Activated naive CD4-positive, alpha-beta T cell treated with anti-CD3 and anti-CD28 coated beads for 36 hours (primary cell): ENCODE results near the gene CACNA1E. TPM values are rescaled to one million over a fixed set of nuclear protein-coding genes. Genes with fewer than 3 reads are reported as not detected.
"Not testable (repeated sequence)": the region's sequence is repeated elsewhere in the genome, so short reads cannot be mapped to it uniquely, and the experiment has no call there.

Source experiments
- CTCF ChIA-PET: fragments of 350-600 bp; sonication (Branson Sonifier 250); formaldehyde crosslinking; loops from one replicate; lab custom pipeline; 2021; ENCODE audit warnings: antibody characterized with exemption; lab: Charles Lee
- DNase-seq: peaks from one replicate; pipeline ENCODE4 v3.0.0-alpha.2; 2020
- H3K27ac Mint-ChIP-seq: one replicate; pipeline ENCODE4 v1.8.0; 2021; ENCODE audit warnings: mild to moderate bottlenecking, mixed read lengths
- H3K27me3 Mint-ChIP-seq: one replicate; pipeline ENCODE4 v1.8.0; 2021; ENCODE audit warnings: low read depth, mixed read lengths
- H3K36me3 Mint-ChIP-seq: one replicate; pipeline ENCODE4 v1.8.0; 2021; ENCODE audit warnings: low read depth, mixed read lengths
- H3K4me1 Mint-ChIP-seq: one replicate; pipeline ENCODE4 v1.8.0; 2021; ENCODE audit warnings: low read depth, mixed read lengths
- H3K4me3 Mint-ChIP-seq: one replicate; pipeline ENCODE4 v1.8.0; 2021; ENCODE audit warnings: mild to moderate bottlenecking, moderate library complexity, mixed read lengths
- H3K9me3 Mint-ChIP-seq: one replicate; pipeline ENCODE4 v1.8.0; 2021; ENCODE audit warnings: mixed read lengths
- intact Hi-C: fragments of 100-400 bp; cut with micrococcal nuclease; formaldehyde crosslinking; loops from one replicate; pipeline ENCODE4 v1.15.1; 2023
- total RNA-seq, 2 experiments: library from RNA; stranded (reverse); gene quantifications; one replicate each; pipeline ENCODE4 v1.2.3, GENCODE V29; 2021

The CACNA1E gene
- total RNA-seq, 2 experiments from 2014 or later = not detected

DNA sequence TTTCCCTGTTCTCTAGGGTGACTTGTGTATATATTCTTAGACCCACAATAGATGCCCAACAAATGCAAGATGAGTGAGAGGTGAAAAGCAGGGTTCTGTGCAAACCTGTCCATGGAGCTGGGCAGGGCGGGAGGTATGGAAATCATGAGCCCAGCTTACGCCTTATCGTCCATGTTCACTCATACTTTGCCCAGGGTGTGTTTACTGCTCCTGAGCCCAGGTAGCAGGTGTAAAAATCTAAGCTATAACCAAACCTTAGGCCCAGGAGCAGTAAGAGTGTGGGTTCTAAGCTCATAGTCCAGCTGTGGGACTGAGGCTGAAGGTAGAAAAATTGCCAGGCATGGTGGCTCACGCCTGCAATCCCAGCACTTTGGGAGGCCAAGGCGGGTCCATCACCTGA, 48.1 kb downstream of the CACNA1E start:
- CTCF ChIA-PET = no interaction called here
- H3K36me3 Mint-ChIP-seq = no peaks in the 10 kb centered on the region
- DNase-seq = no peak
- no peak overlapping the region for H3K27ac Mint-ChIP-seq
- H3K27me3 Mint-ChIP-seq = peaks cover 3% of the 10 kb centered on the region
- no peaks in the 10 kb centered on the region for H3K4me1 Mint-ChIP-seq
- H3K4me3 Mint-ChIP-seq = no peak overlapping the region
- intact Hi-C loops = no loop called here
- peaks cover 8% of the 10 kb centered on the region for H3K9me3 Mint-ChIP-seq

DNA sequence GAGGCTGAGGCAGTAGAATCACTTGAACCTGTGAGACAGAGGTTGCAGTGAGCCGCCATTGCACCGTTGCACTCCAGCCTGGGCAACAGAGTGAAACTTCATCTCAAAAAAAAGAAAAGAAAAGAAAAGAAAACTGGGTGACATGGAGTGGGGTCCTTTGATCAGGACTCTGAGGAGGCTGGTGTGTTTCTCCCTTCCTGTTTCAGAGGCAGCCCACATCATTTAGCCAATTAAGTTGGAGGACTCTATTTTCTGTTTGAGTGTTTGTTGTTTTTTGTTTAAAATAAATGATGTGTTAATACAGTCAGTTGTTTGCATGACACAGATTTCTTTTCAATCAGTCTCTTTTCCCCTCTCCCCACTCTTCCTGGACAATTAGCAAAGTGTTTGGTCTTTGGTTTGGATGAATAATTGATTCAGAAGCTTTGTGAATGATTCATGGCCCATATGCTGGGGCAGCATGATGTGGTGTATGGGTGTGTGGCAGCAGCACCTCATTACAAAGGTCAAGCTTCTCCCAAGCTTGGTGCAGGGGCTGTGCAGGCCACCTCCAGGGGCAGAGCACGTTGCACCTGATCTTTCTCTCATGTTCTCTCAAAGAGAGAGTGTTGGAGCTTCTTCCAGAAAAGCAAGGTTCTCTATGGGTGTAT, 48.8 kb downstream of the CACNA1E start:
- Mint-ChIP-seq H3K4me1 (no peaks in the 10 kb centered on the region), H3K27me3 (peaks cover 8% of the 10 kb centered on the region), H3K27ac (no peak overlapping the region), H3K9me3 (peaks cover 8% of the 10 kb centered on the region), H3K36me3 (no peaks in the 10 kb centered on the region), H3K4me3 (no peak overlapping the region)
- DNase-seq = no peak
- CTCF ChIA-PET = no interaction called here
- intact Hi-C loops = no loop called here

DNA sequence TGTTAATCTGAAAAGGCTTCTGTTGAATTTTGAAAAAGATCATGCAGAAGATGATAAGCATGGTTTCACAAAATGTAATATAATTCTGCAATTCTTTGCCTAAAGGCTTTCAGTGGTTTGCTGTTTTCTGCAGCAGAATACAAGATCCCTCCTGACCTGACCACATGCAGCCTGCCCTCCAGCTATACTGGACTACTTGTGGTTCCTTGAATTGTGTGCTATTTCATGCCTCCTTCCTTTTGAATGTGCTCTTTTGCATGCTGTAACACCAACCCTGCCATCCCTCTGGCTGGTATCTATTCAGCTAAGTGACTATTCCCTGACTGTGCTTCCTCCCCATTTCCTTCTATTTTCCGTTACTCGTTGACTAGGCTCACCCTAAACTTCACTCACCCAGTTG, 55.5 kb downstream of the CACNA1E start:
- Mint-ChIP-seq H3K27me3 (peaks cover 21% of the 10 kb centered on the region), H3K36me3 (no peaks in the 10 kb centered on the region), H3K4me1 (no peaks in the 10 kb centered on the region), H3K9me3 (no peaks in the 10 kb centered on the region), H3K4me3 (no peak overlapping the region), H3K27ac (no peak overlapping the region)
- CTCF ChIA-PET = interaction anchor here (1.1 kb wide), 1 partner anchor 13 kb away, joined by 3 read pairs; no protein-coding TSS in a partner anchor
- DNase-seq = no peak
- intact Hi-C loops = no loop called here

DNA sequence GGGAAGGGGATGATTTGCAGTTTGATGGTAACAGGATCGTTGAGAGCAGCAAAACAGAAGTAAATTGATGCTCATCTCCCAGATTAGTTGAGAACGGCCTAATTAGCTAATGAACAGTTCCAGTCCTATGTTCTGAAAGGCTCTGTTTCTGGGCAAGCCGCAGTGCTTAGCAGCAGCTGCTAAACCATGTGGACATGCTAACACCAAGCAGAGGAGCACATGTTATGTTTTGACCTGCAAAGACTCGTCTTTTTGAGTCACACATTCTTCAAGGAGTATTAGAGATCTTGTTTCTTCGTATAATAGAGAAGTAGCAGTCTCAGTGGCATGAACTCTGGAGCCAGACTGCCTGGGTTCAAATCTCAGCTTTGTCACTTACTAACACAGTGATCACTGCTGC, 58.1 kb downstream of the CACNA1E start:
- DNase-seq = no peak
- Mint-ChIP-seq H3K27me3 (peaks cover 30% of the 10 kb centered on the region), H3K4me3 (no peak overlapping the region), H3K9me3 (no peaks in the 10 kb centered on the region), H3K4me1 (no peaks in the 10 kb centered on the region), H3K36me3 (no peaks in the 10 kb centered on the region), H3K27ac (no peak overlapping the region)
- intact Hi-C loops = no loop called here
- CTCF ChIA-PET = no interaction called here

DNA sequence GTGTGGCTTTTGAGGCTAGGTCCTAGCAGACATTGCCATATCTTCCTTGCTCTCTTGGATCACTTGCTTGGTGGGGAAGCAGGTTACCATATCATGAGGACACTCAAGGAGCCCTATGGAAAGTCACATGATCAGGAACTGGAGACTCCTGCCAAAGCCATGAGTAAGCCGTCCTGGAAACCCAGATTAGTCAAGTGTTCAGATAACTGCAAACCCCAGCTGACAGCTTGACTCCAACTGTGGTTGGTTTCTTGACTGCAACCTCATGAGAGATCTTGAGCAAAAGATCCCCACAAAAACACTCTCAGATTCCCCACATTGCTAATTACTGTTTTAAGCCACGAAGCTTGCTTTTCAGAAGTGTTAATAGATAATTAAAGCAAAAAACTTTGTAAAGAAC, 58.6 kb downstream of the CACNA1E start:
- H3K36me3 Mint-ChIP-seq = no peaks in the 10 kb centered on the region
- H3K9me3 Mint-ChIP-seq = no peaks in the 10 kb centered on the region
- CTCF ChIA-PET = no interaction called here
- H3K4me1 Mint-ChIP-seq = no peaks in the 10 kb centered on the region
- H3K27me3 Mint-ChIP-seq = peaks cover 32% of the 10 kb centered on the region
- H3K27ac Mint-ChIP-seq = no peak overlapping the region
- H3K4me3 Mint-ChIP-seq = no peak overlapping the region
- no peak for DNase-seq
- intact Hi-C loops = no loop called here

DNA sequence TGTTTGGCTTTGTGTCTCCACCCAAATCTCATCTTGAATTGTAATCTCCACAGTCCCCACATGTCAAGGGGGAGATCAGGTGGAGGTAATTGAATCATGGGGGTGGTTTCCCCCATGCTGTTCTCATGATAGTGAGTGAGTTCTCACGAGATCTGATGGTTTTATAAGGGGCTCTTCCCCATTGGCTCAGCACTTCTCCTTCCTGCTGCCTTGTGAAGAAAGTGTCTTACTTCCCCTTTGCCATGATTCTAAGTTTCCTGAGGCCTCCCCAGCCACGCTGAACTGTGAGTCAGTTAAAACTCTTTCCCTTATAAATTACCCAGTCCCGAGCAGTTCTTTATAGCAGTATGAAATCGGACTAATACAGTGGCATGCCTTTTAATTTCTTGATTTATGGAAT, 59.1 kb downstream of the CACNA1E start:
- CTCF ChIA-PET, DNase-seq, H3K4me1 Mint-ChIP-seq, H3K36me3 Mint-ChIP-seq, H3K27ac Mint-ChIP-seq, H3K9me3 Mint-ChIP-seq, H3K4me3 Mint-ChIP-seq, intact Hi-C loops: not testable (repeated sequence)
- H3K27me3 Mint-ChIP-seq = peaks cover 32% of the 10 kb centered on the region

DNA sequence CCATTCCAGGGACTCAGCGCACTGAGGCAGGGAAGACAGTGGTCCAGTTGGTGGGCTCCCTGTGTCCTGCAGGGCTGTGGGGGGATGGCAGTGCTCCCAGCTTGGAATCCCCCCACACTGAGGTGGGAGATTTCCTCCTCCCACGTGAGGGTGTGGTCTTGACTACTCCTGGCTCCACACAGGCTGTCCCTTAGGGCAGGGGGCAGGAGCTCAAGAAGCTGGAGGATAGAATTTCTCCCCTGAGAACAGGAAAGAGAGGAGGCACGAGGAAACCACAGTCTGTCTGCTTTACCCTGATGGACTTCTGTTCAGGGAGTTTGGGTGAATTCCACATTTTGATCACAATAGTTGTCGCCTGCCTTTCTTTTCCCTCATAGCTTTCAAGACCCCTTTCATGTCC, 62.1 kb downstream of the CACNA1E start:
- no peak overlapping the region for H3K4me3 Mint-ChIP-seq
- H3K4me1 Mint-ChIP-seq = no peaks in the 10 kb centered on the region
- CTCF ChIA-PET = no interaction called here
- intact Hi-C loops = no loop called here
- H3K36me3 Mint-ChIP-seq = no peaks in the 10 kb centered on the region
- H3K27ac Mint-ChIP-seq = no peak overlapping the region
- no peak for DNase-seq
- peaks cover 31% of the 10 kb centered on the region for H3K27me3 Mint-ChIP-seq
- no peaks in the 10 kb centered on the region for H3K9me3 Mint-ChIP-seq

DNA sequence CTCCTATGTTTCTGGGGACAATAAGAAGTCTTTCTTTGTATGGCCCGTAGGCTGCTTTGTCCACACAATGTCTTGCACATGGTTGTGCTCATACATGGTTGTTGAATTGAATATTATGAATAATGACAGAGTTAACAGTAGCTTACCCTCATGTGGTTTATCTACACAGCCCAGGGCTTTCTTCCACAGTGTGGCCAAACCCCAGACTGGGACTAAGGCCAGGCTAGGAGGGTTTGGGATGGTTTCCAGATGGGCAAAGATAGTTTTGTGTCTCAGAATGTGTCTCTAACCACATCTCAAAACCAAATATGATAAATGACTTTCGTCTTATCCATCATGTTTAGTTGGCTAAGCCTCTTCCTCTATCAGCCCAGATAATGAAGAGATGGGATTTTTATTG, 65.2 kb downstream of the CACNA1E start:
- H3K4me1 Mint-ChIP-seq = no peaks in the 10 kb centered on the region
- H3K36me3 Mint-ChIP-seq = no peaks in the 10 kb centered on the region
- peaks cover 34% of the 10 kb centered on the region for H3K27me3 Mint-ChIP-seq
- DNase-seq = no peak
- intact Hi-C loops = no loop called here
- no peak overlapping the region for H3K4me3 Mint-ChIP-seq
- CTCF ChIA-PET = no interaction called here
- H3K27ac Mint-ChIP-seq = no peak overlapping the region
- H3K9me3 Mint-ChIP-seq = no peaks in the 10 kb centered on the region

DNA sequence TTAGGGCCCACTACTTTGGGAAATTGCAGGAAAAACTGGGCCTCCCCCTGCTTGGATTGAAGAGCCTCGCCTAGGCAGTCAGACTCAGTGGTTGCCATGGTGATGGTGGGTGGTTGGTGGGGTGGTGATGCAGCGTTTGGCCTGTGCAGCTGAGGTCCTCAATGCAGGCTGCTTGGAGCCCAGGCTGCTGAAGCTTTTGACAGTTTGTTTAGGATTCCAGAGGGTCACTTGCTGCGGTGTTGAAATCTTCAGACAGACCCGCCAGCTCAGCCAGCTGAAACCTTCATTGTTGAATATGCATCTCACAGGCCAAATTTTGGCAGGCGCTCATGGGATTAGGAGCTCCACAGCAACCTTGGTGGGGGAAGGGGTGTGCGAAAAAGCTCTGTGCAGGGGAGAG, 67.9 kb downstream of the CACNA1E start:
- H3K27ac Mint-ChIP-seq = no peak overlapping the region
- DNase-seq = no peak
- no peaks in the 10 kb centered on the region for H3K4me1 Mint-ChIP-seq
- intact Hi-C loops = no loop called here
- CTCF ChIA-PET = no interaction called here
- H3K9me3 Mint-ChIP-seq = no peaks in the 10 kb centered on the region
- H3K4me3 Mint-ChIP-seq = no peak overlapping the region
- no peaks in the 10 kb centered on the region for H3K36me3 Mint-ChIP-seq
- peaks cover 27% of the 10 kb centered on the region for H3K27me3 Mint-ChIP-seq

DNA sequence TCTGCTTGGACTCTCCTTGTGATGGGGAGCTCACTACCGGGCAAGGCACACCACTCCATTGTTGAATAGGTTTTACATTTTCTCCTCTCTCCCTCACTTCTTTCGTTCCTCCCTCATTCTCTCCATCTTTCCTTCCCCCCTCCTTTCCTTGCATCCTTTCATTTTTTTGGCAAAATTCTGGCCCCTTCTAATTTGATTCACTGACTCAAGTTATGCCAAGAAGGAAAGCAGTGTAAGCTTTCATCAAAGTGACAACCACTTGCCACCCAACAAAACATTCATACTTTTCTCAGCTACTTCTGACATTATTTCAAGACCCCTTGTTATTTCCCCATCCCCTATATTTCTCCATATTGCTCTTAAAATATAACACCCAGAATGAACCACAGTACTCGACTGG, 68.4 kb downstream of the CACNA1E start:
- no peaks in the 10 kb centered on the region for H3K4me1 Mint-ChIP-seq
- CTCF ChIA-PET = interaction anchor here (0.6 to 1.0 kb wide), 3 partner anchors 13 to 142 kb away, joined by 3 to 10 read pairs (median 3); no protein-coding TSS in a partner anchor
- DNase-seq = no peak
- no peak overlapping the region for H3K4me3 Mint-ChIP-seq
- intact Hi-C loops = no loop called here
- no peak overlapping the region for H3K27ac Mint-ChIP-seq
- peaks cover 22% of the 10 kb centered on the region for H3K27me3 Mint-ChIP-seq
- no peaks in the 10 kb centered on the region for H3K36me3 Mint-ChIP-seq
- H3K9me3 Mint-ChIP-seq = no peaks in the 10 kb centered on the region

DNA sequence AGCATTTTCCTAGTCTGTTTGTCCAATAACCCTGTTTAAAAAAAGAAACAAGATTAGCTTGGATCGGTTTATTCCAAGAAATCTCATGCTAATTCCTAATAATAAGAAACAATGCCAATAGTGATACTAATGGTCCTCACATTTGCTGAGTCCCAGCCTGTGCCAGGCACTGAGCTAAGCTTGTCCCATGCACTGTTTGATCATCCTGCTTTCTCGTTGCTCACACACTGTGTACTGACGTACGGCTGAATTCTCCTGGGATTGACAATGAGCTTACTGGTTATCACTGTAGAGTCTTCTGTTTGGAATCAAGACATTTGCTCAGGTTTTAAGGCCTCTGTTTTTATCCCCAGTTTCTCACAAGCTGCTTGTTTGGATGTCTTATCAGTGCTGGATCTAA, 71.1 kb downstream of the CACNA1E start:
- CTCF ChIA-PET = no interaction called here
- H3K9me3 Mint-ChIP-seq = no peaks in the 10 kb centered on the region
- H3K27me3 Mint-ChIP-seq = peaks cover 11% of the 10 kb centered on the region
- no peaks in the 10 kb centered on the region for H3K36me3 Mint-ChIP-seq
- no peak overlapping the region for H3K27ac Mint-ChIP-seq
- H3K4me1 Mint-ChIP-seq = no peaks in the 10 kb centered on the region
- H3K4me3 Mint-ChIP-seq = no peak overlapping the region
- no peak for DNase-seq
- intact Hi-C loops = no loop called here

DNA sequence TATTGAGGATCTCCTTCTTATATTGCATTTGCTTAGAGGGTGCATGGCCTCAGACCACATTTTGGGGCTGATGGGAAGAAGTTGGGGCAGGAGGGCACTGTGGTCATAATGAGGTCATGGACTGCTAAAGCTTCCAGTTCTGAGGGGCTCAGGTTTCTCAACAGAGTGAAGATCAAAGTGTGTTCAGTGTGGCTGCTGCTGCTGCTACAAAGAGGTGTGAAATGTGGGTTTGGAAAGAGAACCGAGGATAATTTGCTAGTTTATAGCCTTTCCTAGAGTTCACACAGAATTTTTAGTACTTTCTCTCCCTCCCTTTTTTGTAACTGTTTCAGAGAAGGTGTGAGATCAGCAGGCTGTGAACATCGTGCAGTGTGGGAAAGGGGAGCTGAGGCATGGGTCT, 73.3 kb downstream of the CACNA1E start:
- intact Hi-C loops = no loop called here
- no peak for DNase-seq
- Mint-ChIP-seq H3K27ac (no peak overlapping the region), H3K27me3 (peaks cover 8% of the 10 kb centered on the region), H3K4me3 (no peak overlapping the region), H3K9me3 (no peaks in the 10 kb centered on the region), H3K4me1 (no peaks in the 10 kb centered on the region), H3K36me3 (no peaks in the 10 kb centered on the region)
- CTCF ChIA-PET = no interaction called here

DNA sequence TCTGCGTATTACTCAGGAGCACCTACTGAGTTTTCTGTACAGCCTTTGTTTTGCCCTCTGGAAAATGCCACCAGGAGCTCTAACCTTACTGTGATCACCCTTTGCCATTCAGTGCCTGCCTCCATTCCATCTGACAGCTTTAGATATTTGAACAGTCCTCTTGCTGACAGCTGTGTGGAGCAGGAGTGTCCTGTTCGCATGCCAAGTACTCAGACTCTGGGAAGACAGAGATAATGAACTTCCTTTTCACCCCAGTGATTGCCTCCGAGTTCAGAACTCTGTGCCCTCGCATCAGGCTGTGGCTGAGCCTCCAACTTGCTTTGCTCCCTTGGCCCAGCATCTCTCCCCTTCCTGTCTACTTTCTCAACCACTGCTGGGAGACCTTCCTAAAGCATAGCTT, 74.0 kb downstream of the CACNA1E start:
- Mint-ChIP-seq H3K27me3 (peaks cover 6% of the 10 kb centered on the region), H3K9me3 (no peaks in the 10 kb centered on the region), H3K27ac (no peak overlapping the region), H3K36me3 (no peaks in the 10 kb centered on the region), H3K4me3 (no peak overlapping the region), H3K4me1 (no peaks in the 10 kb centered on the region)
- DNase-seq = no peak
- CTCF ChIA-PET = no interaction called here
- intact Hi-C loops = no loop called here
